Endothelial cell of umbilical vein (primary cell): ENCODE results near the gene PRKAA1.

Experiments used
- CTCF ChIP-seq, 2 donors: IDR thresholded peaks; 1 replicate in 1 of 2; 2 replicates in 1 of 2; pipeline ENCODE4 v1.5.1; 2011; ENCODE audit warnings: low read length in 2 of 2, mild to moderate bottlenecking in 2 of 2, moderate library complexity in 2 of 2, control low read depth in 1 of 2, inconsistent platforms in 1 of 2, low read depth in 1 of 2; ENCODE audit not compliant: insufficient read depth in 1 of 2; ENCODE audit errors: extremely low read depth in 1 of 2
- EZH2 ChIP-seq: IDR thresholded peaks from 2 replicates; pipeline ENCODE4 v1.6.1; 2012; ENCODE audit warnings: borderline replicate concordance, low read depth, mild to moderate bottlenecking, moderate library complexity, low read length, inconsistent platforms; ENCODE audit not compliant: severe bottlenecking
- JUN ChIP-seq: IDR thresholded peaks from 2 replicates; pipeline ENCODE4 v1.6.1; 2011; ENCODE audit warnings: borderline replicate concordance, low read depth; ENCODE audit not compliant: insufficient read length, insufficient read depth
- POLR2A ChIP-seq: IDR thresholded peaks from 2 replicates; pipeline ENCODE4 v1.6.1; 2012; ENCODE audit warnings: low read depth, mild to moderate bottlenecking, control low read depth, low read length
- POLR2AphosphoS5 ChIP-seq: IDR thresholded peaks from 2 replicates; pipeline ENCODE4 v1.6.1; 2012; ENCODE audit warnings: low read depth, mild to moderate bottlenecking, control low read depth, low read length, moderate library complexity; ENCODE audit not compliant: insufficient read depth
- TF ChIP-seq, protein P1 (sequence below): IDR thresholded peaks from 2 replicates; pipeline ENCODE4 v1.6.1; 2011; ENCODE audit not compliant: insufficient read depth, insufficient read length

DNA sequence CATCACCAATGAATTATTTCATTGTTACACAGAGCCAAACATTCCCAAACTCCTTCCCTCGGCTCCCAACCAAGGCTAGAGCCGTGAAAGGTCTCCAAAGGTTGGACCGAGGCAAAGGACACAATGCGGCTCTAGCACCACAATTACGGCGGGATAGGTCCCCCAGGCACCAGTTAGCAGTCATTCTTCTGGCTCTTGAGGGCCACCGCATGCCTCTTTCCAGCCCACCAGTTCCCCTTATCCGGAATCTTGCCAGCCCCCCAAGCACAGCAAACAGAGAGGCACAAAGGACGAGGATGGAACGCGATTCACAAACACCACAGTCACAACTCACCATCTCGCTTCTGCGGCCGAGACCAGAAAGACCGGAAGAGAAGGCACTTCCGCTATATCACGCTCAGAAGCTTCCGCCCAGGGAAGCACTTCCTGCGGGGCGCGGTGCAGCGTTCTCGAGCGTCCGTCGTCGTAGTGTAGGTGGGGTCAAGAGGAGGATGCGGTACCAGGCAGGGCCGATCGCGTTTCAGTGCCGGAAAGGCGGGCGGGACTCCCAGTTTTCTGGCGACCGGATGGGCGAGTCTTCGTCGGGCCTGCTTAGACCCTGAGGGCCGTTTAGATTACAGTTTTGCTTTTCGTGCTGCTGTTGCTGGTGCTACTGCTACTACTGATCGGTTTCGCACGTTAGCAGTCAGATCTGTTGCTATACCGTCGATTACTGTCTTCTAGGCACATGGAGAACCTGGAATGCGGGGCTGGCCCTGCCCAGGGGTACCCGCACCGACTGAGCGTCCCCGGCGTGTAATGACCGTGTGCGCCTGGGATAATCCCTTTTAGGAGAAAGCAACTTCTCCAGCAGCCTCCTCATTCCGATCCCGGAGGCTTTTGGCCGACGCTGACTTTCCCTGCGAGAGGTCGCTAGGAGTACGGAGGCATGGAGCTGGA is 36.9 kb upstream of the PRKAA1 start, which contains the start of gene RPL37:
- TF ChIP-seq CTCF (IDR thresholded peaks at IDR 0.05; ENCODE audit: extremely low read depth in 1 of 2, insufficient read depth in 1 of 2, low read depth in 1 of 2, low read length in 2 of 2) (no peak), POLR2AphosphoS5 (peak; percentile 99), POLR2A (peak; percentile 99), EZH2 (no peak), JUN (no peak)
- TF ChIP-seq, protein P1, sequence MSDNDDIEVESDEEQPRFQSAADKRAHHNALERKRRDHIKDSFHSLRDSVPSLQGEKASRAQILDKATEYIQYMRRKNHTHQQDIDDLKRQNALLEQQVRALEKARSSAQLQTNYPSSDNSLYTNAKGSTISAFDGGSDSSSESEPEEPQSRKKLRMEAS, result no peak
